OCI-LY1 (cell line): Measurements from ENCODE around the gene LTBP2.

ENCODE experiments used
- EZH2 ChIP-seq: fragments of 200-600 bp; sonication (generic), shearing (Covaris generic); IDR thresholded peaks from 2 replicates; pipeline ENCODE4 v1.8.0; 2017; ENCODE audit warnings: borderline replicate concordance, mixed run types, mild to moderate bottlenecking, antibody characterized with exemption, low read length, moderate library complexity, mixed read lengths
- TF ChIP-seq, protein P1 (sequence below): fragments of 200-600 bp; sonication (generic), shearing (Covaris generic); IDR thresholded peaks from 2 replicates; pipeline ENCODE4 v1.5.1; 2017; ENCODE audit warnings: mild to moderate bottlenecking, antibody characterized with exemption, low read length, moderate library complexity, mixed read lengths

GRCh38 chr14:74654931-74655330 is 42.9 kb upstream of the LTBP2 start:
- TF ChIP-seq, protein P1, sequence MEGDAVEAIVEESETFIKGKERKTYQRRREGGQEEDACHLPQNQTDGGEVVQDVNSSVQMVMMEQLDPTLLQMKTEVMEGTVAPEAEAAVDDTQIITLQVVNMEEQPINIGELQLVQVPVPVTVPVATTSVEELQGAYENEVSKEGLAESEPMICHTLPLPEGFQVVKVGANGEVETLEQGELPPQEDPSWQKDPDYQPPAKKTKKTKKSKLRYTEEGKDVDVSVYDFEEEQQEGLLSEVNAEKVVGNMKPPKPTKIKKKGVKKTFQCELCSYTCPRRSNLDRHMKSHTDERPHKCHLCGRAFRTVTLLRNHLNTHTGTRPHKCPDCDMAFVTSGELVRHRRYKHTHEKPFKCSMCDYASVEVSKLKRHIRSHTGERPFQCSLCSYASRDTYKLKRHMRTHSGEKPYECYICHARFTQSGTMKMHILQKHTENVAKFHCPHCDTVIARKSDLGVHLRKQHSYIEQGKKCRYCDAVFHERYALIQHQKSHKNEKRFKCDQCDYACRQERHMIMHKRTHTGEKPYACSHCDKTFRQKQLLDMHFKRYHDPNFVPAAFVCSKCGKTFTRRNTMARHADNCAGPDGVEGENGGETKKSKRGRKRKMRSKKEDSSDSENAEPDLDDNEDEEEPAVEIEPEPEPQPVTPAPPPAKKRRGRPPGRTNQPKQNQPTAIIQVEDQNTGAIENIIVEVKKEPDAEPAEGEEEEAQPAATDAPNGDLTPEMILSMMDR: no peak
- TF ChIP-seq EZH2: no peak
